ENCODE results near the gene HAL. TPM values are rescaled to one million over a fixed set of nuclear protein-coding genes. Genes with fewer than 3 reads are reported as not detected.

The HAL gene
- 0.04 TPM in 1 of 2 replicates, not detected in the other for total RNA-seq (2014; rRNA removed; shearing (Covaris generic))

- no peak within 1 kb of the TSS for H3K27ac ChIP-seq
- no peak for DNase-seq
- H3K4me1 ChIP-seq, result no peaks in the 10 kb centered on the region
- no peaks in the 10 kb centered on the region for H3K9me3 ChIP-seq (replicated peaks)
- no peaks in the 10 kb centered on the region for H3K27me3 ChIP-seq
- H3K4me3 ChIP-seq, result no peak within 1 kb of the TSS
- no peaks in the 10 kb centered on the region for H3K36me3 ChIP-seq
Measured at GRCh38 chr12:95996034-95996658, at the start of gene HAL. TSS of gene HAL (minus strand) at chr12:95996344. CDS start at chr12:95995910, 434 bp downstream.

GRCh38 chr12:96045566-96045965 lies 49.4 kb upstream of the HAL start:
- no peak for DNase-seq
- H3K27me3 ChIP-seq, result no peaks in the 10 kb centered on the region
- peaks cover 7% of the 10 kb centered on the region; the same call in 1 of the 2 replicates for H3K4me1 ChIP-seq
- no peaks in the 10 kb centered on the region for H3K36me3 ChIP-seq
- H3K9me3 ChIP-seq (replicated peaks), result no peaks in the 10 kb centered on the region
- no peak overlapping the region for H3K27ac ChIP-seq
- no peak overlapping the region for H3K4me3 ChIP-seq

GRCh38 chr12:96044943-96045290 lies 48.8 kb upstream of the HAL start:
- no peaks in the 10 kb centered on the region for H3K27me3 ChIP-seq
- DNase-seq, result no peak
- H3K27ac ChIP-seq, result no peak overlapping the region
- peaks cover 7% of the 10 kb centered on the region; the same call in 1 of the 2 replicates for H3K4me1 ChIP-seq
- no peak overlapping the region for H3K4me3 ChIP-seq
- H3K36me3 ChIP-seq, result no peaks in the 10 kb centered on the region
- H3K9me3 ChIP-seq (replicated peaks), result no peaks in the 10 kb centered on the region

GRCh38 chr12:96044017-96044942 lies 48.1 kb upstream of the HAL start:
- Histone ChIP-seq H3K36me3 (no peaks in the 10 kb centered on the region), H3K9me3 (replicated peaks) (no peaks in the 10 kb centered on the region), H3K27me3 (no peaks in the 10 kb centered on the region), H3K4me1 (peaks cover 7% of the 10 kb centered on the region; the same call in 1 of the 2 replicates), H3K4me3 (no peak overlapping the region), H3K27ac (no peak overlapping the region)
- no peak for DNase-seq

- H3K4me1 ChIP-seq, result no peaks in the 10 kb centered on the region
- H3K27me3 ChIP-seq, result no peaks in the 10 kb centered on the region
- H3K9me3 ChIP-seq (replicated peaks), result no peaks in the 10 kb centered on the region
- DNase-seq, result no peak
- H3K4me3 ChIP-seq, result no peak overlapping the region
- no peak overlapping the region for H3K27ac ChIP-seq
- H3K36me3 ChIP-seq, result no peaks in the 10 kb centered on the region
Measured at GRCh38 chr12:96041181-96041580, 45.0 kb upstream of the HAL start.

GRCh38 chr12:96040305-96041133 lies 44.4 kb upstream of the HAL start:
- H3K9me3 ChIP-seq (replicated peaks), result no peaks in the 10 kb centered on the region
- no peak overlapping the region for H3K4me3 ChIP-seq
- H3K4me1 ChIP-seq, result no peaks in the 10 kb centered on the region
- no peaks in the 10 kb centered on the region for H3K36me3 ChIP-seq
- no peak for DNase-seq
- H3K27ac ChIP-seq, result no peak overlapping the region
- H3K27me3 ChIP-seq, result no peaks in the 10 kb centered on the region

- no peaks in the 10 kb centered on the region for H3K27me3 ChIP-seq
- no peak for DNase-seq
- H3K27ac ChIP-seq, result no peak overlapping the region
- no peaks in the 10 kb centered on the region for H3K9me3 ChIP-seq (replicated peaks)
- no peaks in the 10 kb centered on the region for H3K4me1 ChIP-seq
- H3K36me3 ChIP-seq, result no peaks in the 10 kb centered on the region
- H3K4me3 ChIP-seq, result no peak overlapping the region
Measured at GRCh38 chr12:96039516-96039915, 43.4 kb upstream of the HAL start.

GRCh38 chr12:96036765-96037455 lies 40.8 kb upstream of the HAL start:
- no peak for DNase-seq
- H3K27ac ChIP-seq, result no peak overlapping the region
- H3K27me3 ChIP-seq, result no peaks in the 10 kb centered on the region
- H3K4me1 ChIP-seq, result peaks cover 3% of the 10 kb centered on the region; the same call in 1 of the 2 replicates
- no peaks in the 10 kb centered on the region for H3K9me3 ChIP-seq (replicated peaks)
- no peaks in the 10 kb centered on the region for H3K36me3 ChIP-seq
- H3K4me3 ChIP-seq, result no peak overlapping the region

- H3K27ac ChIP-seq, result no peak within 1 kb of the TSS; the same call in 1 of the 2 replicates
- peaks cover 3% of the 10 kb centered on the region; the same call in 1 of the 2 replicates for H3K4me1 ChIP-seq
- no peaks in the 10 kb centered on the region for H3K27me3 ChIP-seq
- peak; percentile 97 to 99 for DNase-seq
- H3K9me3 ChIP-seq (replicated peaks), result no peaks in the 10 kb centered on the region
- no peaks in the 10 kb centered on the region for H3K36me3 ChIP-seq
- H3K4me3 ChIP-seq, result peak within 1 kb of the TSS; percentile 76
Measured at GRCh38 chr12:96035283-96036236, 39.4 kb upstream of the HAL start, which contains the start of gene LTA4H. TSS of gene LTA4H (minus strand) at chr12:96035587. CDS start at chr12:96035519, 68 bp downstream.

- no peaks in the 10 kb centered on the region for H3K9me3 ChIP-seq (replicated peaks)
- H3K36me3 ChIP-seq, result no peaks in the 10 kb centered on the region
- no peaks in the 10 kb centered on the region for H3K27me3 ChIP-seq
- H3K4me1 ChIP-seq, result peaks cover 3% of the 10 kb centered on the region; the same call in 1 of the 2 replicates
- H3K27ac ChIP-seq, result no peak overlapping the region; the same call in 1 of the 2 replicates
- peak; percentile 49 to 66 for DNase-seq
- peak overlapping the region; percentile 76 for H3K4me3 ChIP-seq
Measured at GRCh38 chr12:96034621-96035282, 38.6 kb upstream of the HAL start.

- Histone ChIP-seq H3K27me3 (no peaks in the 10 kb centered on the region), H3K4me1 (peaks cover 3% of the 10 kb centered on the region; the same call in 1 of the 2 replicates), H3K36me3 (no peaks in the 10 kb centered on the region), H3K9me3 (replicated peaks) (no peaks in the 10 kb centered on the region), H3K27ac (no peak overlapping the region), H3K4me3 (peak overlapping the region; percentile 76)
- no peak for DNase-seq
Measured at GRCh38 chr12:96033549-96034389, 37.6 kb upstream of the HAL start.

- no peaks in the 10 kb centered on the region for H3K27me3 ChIP-seq
- no peak for DNase-seq
- no peak overlapping the region for H3K4me3 ChIP-seq
- no peak overlapping the region for H3K27ac ChIP-seq
- H3K4me1 ChIP-seq, result peaks cover 3% of the 10 kb centered on the region; the same call in 1 of the 2 replicates
- H3K9me3 ChIP-seq (replicated peaks), result no peaks in the 10 kb centered on the region
- no peaks in the 10 kb centered on the region for H3K36me3 ChIP-seq
Measured at GRCh38 chr12:96029826-96030225, 33.7 kb upstream of the HAL start.

All from SJCRH30 (cell line).